Measurements from ENCODE around the gene RBM6.
A peak's percentile ranks its signal among the peaks of the same experiment; 100 is the strongest.
"Not testable (repeated sequence)": the region's sequence is repeated elsewhere in the genome, so short reads cannot be mapped to it uniquely, and the experiment has no call there.

The RBM6 gene, protein sequence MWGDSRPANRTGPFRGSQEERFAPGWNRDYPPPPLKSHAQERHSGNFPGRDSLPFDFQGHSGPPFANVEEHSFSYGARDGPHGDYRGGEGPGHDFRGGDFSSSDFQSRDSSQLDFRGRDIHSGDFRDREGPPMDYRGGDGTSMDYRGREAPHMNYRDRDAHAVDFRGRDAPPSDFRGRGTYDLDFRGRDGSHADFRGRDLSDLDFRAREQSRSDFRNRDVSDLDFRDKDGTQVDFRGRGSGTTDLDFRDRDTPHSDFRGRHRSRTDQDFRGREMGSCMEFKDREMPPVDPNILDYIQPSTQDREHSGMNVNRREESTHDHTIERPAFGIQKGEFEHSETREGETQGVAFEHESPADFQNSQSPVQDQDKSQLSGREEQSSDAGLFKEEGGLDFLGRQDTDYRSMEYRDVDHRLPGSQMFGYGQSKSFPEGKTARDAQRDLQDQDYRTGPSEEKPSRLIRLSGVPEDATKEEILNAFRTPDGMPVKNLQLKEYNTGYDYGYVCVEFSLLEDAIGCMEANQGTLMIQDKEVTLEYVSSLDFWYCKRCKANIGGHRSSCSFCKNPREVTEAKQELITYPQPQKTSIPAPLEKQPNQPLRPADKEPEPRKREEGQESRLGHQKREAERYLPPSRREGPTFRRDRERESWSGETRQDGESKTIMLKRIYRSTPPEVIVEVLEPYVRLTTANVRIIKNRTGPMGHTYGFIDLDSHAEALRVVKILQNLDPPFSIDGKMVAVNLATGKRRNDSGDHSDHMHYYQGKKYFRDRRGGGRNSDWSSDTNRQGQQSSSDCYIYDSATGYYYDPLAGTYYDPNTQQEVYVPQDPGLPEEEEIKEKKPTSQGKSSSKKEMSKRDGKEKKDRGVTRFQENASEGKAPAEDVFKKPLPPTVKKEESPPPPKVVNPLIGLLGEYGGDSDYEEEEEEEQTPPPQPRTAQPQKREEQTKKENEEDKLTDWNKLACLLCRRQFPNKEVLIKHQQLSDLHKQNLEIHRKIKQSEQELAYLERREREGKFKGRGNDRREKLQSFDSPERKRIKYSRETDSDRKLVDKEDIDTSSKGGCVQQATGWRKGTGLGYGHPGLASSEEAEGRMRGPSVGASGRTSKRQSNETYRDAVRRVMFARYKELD

DNA sequence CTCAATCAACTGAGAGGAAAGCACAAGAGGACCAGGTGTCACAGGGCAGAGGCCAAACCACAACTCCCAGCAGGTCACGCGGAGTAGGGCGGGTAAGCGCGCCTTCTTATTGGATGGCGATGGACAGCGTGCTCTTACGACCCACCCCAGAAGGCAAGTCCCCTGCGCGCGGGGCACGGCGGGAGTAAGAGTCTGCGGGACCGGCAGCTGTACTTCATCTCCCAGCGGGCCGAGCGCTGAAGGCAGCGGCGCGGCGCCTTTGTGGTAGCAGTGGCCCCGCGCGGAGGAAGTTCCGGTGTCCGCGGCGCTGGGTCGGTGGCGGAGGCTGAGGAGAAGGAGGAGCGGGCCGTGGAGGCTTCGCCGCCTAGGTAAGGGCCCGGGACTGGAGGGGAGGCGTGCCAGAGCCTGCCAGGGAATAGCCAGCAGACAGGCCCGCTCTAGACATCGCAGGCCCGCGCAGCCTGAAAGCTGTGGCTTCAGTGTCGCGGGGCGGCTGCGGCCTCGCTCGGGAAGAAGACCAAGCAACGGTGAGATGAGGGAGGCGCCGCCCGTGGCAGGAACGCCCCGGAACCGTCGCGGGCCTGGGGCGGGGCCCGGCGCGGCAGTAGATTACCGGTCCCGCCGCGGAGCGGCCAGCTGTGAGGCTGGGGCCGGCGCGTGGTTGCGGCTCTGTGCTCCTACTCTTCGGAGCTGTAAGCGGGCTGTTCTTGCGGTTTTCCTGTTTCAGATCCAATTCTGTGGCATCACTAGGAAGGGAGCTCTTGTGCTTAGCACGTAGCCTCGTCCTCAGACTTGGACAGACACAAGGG, at the start of gene RBM6:
Gene RBM6, plus strand, starts transcription at position 293 of the 809 bp plus-strand sequence. CDS start 22,492 bp downstream, outside the sequence.
- DNase-seq: peak; percentile 98

DNA sequence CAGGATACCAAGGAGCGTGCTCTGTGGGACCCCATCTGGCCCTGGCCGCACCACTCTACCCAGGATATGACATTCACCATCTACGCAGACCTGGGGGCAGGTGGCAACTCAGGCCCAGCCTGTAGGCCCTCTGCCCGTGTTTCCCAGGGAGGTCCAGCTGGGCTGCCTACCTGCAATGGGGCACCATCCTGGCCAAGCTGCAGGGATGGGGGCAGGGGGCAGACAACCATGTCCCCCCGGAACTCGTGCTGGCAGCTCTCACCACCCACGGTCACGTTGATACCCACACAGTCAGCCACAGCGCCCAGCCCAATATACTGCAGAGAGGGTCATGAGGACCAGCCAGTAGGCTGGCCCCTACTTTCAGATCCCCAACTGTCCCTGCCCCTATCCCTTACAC, 44.2 kb upstream of the RBM6 start:
- DNase-seq: no peak

DNA sequence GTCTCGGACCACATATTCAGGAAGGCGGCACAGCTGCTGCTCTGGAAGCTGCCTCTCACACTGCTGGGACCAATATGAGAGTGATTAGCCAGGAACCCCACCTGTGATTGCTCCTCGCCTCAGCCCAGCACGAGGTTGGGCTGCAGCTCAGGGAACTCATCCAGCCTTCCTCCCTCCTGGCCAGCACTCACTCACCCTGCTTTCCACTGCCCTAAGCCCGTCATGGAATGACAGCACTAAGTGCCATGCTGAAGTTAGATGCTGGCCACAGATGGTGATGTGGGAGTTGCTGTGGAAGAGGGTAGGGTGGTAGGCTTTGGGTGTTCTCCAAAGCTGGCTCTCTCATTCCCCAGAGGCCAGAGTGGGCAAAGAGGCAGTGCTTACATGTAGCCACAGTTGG, 43.6 kb upstream of the RBM6 start:
- DNase-seq: no peak

DNA sequence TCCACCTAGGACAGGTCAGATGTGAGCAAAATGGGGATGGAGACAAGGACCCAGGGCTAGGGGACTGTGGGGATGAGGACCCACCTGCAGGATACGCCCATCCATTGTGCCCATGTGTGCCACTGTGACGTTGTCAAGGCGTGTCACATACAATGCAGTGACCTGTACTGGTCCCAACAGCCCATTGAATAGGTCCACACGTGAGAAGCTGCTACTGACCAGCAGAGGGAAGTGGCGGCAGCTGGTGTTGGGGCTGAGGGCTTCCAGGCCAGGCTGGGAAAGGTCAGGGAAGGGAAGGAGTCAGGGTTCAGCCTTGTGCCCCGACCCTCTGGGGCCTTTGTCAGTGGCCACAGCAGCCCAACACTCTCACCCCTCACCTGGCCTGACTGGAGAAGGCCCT, 41.0 kb upstream of the RBM6 start:
- DNase-seq: no peak

DNA sequence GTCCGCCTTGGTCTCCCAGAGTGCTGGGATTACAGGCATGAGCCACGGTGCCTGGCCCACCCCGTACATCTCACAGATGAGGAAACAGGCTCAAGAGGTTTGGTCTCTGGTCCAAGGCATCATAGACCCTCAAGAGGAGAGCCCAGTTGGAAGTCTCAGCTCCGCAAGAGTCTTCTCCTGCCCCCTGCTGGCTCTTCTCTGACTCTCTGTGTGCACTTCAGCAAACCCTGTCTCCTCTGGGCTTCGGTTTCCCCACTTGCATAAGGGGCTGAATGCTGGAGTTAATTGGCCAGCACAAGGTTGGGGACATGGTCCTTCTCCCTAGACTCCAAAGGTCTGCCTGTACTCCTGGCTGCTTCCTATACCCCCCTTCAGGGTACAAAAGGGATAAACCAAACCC, 40.1 kb upstream of the RBM6 start:
- peak; percentile 23 for DNase-seq

DNA sequence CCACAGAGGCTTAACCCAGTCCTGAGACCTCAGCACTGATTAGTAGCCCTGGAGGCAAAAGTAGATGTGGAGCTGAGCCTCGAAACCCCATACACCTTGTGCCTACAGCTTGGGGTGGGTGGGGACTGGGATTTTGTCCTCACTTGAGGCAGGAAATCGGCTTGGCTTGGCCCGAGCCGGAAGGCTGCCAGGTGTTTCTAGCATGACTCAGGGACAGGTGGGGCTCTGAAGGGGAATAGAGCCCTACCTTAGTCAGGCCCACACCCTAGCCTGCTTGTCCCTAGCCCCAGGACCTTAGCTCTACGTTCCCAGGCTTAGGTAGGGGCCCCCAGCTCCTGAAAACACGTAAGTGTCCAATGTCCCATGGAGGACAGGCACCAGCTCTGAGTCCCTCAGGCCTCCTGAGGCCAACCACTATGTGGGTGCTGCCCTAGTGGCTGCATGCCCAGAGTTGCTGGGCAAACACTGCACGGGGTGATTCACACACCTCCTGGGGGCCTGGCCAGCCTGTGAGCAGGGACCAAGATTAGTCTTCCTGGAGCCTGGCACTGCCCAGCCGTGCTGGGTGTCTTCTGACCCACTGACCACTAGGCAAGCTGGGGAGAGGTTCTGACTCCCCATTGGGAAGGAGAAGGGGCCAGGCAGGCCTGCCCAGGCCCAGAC, 39.3 kb upstream of the RBM6 start:
- DNase-seq: no peak

DNA sequence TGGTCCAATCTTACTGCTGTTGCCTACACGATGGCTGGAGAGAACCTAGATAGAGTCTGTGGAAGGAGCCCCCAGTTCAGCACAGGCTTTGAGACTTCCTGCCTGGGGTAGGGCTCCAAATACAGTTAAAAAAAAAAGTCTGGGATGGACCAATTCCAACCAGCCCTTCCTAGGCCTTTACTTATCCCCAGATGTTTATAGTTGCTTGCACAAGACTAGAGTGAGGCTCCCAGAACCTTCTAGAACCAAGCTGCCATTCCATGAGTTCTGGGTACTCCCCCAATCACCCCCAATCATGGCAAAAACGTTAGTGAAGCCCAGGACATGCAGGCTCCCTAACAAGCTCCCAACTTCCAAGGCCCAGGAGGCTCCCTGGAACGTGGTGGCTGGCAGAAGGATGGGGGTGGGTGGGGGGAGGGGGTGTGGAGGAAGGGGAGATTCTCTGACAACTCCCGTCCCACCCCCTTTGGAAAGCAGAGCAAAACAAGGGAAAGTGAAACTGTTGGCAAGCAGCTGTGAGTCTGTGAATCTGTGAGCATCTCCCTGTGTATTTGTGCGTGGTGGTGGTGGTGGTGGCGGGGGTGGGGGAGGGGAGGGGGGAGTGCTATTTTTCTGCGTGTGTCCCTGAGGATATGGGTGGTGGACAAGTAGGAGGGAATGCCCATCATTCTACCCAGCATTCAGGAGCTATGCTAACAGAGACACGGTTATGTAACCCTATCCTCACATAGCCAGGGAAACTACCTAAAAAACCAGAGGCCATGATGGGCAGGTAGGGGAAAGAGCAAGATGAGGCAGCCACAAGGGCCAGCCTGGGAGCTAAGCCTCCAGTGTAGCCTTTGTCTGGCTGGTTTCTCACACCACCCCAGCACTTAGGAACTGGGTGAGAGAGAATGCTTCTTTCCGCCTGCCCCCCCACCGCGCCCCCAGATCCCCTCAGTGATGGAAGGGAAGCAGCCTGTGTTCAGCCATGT, 38.3 kb upstream of the RBM6 start:
- no peak for DNase-seq

DNA sequence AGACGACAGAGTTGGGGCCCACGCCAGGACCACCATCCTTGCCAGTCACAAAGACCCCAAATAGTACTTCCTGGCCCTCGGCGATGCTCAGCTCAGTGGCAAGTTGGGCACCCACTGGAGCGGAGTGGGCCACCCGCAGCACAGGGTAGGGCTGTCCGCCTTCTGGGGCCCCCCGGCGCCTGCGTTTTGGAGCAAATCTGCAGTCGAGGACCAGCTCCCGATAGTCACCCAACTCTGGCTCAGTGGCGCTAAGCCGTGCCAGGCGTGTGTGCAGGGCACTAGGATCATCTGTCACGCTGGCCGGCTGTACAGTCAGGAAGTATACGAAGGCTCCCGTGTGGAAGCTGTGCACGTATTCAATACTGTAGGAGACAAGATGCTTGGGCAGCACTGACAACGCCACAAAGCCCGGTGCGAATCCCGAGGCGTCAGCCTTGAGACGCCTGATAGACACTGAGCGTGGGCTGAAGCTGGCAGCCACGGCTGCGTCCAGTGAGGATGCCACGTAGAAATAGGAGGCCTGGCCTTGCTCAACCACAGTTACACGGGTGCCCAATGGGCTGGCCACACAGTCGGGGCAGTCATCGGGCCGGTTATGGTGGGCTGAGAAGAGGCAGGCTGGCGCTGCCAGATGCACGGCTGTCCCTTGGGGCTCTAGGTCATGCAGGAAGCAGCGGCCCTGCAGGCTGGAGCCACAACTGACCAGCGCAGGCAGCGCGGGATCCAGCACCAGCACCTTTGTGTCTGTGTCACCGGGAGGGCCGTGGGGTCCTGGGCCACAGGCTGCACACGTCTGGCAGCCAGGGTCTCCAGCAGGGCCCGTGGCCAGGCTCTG, 37.2 kb upstream of the RBM6 start:
- no peak for DNase-seq

DNA sequence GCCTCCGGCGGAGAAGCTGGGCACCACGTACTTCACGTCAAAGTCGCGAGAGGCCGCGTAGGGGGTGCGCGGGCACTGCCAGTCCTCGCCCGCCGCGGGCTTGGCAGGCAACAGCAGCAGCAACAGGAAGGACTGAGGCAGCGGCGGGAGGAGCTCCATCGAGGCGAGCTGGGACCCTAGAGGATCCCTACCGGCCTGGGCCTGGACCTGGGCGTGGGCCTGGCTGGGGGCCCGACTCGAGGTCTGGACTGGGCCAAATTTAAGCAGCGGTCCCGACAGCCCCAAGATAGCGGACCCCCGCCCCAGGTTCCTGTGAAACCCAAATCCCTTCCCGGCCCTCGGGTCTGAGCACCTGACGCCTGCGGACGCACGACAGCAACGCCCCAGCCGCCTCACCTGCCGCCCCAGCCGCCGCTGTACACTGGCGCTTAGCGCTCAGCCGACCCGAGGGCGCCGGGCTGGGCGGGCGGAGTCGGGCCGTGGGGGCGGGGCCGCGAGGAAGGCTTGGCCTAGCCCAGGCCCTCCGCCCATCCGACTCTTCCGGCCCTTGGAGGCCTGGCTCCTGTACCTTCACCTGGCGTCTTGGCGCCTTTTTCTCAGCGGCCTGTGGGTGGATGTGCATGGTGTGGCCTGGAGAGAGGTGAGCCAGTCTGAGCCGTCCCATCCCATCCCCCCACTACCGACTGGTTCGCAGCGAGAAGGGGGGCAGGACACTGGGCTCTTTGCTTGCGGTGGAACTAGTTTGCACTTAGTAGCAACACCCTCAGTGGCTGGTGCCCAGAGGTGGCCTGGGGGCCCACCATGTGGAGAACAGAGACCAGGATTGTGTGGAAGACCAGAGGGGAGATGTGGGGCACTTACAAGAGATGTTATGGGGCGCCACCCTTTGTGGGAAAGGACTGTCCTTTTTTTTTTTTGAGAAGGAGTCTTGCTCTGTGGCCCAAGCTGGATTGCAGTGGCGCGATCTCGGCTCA, 36.2 kb upstream of the RBM6 start, which contains the start of gene MST1R:
Gene MST1R, minus strand, starts transcription at position 423 of the 974 bp plus-strand sequence. Its CDS starts 264 bp downstream, at position 159.
- peak; percentile 91 for DNase-seq

DNA sequence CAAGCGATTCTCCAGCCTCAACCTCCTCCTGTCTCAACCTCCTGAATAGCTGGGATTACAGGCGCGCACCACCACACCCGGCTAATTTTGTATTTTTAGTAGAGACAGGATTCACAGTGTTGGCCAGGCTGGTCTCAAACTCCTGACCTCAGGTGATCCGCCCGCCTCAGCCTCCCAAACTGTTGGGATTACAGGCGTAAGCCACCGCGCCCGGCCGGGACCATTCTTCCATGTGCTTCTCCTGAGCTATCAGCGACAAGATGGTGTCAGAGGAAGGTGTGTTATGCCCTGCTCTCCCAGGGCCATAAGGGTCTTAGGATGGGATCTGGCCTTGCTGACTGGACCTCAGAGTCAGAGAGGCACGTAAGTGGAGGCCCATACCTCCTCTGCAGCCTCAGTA, 35.5 kb upstream of the RBM6 start:
- DNase-seq: not testable (repeated sequence)

DNA sequence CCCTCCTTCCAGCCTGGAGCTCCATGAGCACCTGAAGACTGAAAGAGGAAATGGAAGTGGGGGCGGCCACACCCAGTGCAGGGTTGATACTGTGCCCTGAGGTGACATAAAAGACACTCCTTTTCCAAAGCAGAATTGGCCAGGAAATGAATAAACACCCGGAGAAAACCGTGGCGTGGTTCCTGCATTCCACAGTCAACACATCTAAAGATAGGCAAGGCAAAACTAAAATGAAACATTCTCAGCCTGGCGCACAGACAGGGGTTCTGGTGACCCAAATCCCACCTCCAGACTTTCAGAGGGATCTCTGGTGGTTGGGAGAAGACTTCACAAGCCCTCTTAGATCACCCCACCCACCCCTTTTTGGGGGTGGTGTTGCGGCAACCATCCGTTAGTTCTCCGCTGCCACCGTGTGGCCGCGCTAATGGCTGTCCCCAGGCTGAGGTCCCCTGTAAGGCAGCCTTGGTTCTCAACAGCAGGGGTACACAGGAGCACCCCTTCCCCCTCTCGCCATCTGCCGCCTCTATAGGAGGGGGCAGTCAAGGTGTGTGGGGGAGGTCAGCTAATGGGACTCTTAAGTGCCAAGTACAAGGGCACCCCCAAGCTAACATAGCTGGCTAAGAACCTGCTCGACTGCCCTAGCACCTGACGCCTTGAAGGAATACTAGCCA, 33.7 kb upstream of the RBM6 start:
- peak; percentile 68 for DNase-seq

DNA sequence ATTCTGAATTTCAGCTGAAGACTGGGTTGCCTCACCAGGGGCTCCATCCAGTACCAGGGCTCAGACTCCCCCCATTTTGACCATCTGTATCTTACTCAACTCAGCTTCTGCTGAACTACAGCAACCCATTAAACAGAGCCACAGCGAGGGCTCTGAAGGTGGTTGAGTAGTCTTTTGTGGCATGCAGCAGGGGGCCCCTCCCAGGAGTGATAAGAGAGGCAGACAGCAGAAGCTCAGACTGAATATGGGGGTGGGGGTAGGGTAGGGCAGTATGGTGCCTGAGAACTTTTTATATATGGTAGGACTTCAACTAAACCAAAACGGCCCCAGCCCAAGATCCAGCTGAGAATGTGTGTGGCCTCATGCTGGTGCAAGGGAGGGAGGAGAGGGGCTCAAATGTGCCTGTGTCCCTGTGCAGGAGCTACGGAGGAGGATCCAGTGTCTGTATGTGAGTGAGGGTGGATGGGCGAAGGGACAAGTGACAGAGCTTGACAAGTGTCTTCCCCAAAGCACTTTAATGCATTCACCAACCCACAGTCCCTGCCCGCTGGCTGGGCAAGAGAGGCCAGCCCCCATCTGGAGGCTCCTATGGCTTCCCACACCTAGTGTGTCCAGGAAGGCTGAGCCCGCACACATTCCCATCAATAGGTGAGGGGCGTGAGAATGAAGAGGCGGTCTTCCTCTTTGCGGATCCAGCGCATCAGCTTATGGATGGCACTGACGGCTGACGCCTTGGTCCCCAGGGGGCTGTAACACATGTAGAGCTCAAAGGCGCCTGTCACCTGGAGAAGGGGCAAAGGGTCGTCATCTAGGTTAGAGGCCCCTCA, 31.4 kb upstream of the RBM6 start:
- no peak for DNase-seq

DNA sequence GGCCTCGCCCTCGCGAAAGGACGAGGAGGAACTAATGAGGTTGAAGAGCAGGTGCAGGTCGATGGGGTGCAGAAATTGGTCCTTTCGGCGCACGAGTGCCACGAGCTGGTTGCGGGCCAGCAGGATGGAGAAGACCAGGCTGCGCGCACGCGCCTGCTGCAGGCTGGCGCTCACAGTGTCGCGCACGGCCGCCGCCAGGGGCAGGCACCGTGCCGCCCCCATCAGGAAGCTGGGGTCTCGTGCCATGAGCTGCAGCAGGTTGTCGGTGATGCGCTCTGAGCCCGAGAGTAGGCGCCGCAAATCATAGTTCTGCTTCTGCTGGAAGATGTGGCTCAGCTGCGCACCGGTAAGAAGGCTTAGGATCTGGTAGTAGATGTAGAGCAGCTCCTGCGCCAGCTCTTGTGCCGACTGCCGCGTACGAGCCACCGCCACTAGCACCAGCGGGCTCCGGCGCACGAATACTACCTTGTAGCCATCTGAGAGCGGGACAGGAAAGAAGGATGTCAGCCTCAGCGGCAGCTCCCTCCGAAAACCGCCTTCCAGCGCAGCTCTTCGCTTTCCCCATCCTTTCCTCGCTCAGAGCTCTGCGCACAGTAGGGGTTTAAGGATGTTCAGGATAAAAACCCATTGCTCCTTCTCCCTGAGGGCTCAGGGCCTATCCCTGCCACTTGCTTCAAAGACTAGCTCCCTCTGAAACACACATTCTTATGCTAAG, 29.4 kb upstream of the RBM6 start:
- DNase-seq: no peak

DNA sequence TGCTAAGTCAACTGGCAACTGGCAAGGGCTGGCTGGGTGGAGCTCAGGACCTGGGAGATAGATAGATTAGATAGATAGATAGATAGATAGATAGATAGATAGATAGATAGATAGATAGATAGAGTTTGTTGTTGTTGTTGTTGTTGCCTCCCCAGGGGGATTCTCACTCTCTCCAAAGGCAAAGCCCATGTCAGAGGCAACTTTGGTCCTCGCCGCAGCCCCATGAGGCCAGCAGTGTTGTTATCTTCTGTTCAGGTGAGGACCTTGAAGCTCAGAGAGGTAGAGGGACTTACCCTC, 28.9 kb upstream of the RBM6 start:
- DNase-seq: no peak

DNA sequence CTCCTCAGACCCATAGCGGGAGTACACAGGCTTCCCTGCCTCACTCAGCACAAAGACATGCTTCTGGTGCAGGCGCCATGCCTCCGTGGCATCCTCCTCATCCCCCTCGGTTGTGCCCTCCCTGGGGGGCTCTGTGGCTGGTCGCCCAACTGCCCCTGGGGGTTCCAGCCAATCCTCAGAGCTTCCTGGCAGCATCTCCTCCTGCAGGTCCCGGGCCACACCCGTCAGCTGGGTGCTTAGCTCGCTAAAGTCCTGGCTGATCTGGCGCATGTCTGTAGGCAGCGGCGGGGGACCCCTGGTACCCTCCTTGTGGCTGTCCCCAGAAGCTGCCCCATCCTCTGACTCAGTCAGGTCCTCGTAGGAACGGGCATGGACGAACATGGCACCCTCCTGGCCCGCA, 28.3 kb upstream of the RBM6 start:
- DNase-seq: no peak

DNA sequence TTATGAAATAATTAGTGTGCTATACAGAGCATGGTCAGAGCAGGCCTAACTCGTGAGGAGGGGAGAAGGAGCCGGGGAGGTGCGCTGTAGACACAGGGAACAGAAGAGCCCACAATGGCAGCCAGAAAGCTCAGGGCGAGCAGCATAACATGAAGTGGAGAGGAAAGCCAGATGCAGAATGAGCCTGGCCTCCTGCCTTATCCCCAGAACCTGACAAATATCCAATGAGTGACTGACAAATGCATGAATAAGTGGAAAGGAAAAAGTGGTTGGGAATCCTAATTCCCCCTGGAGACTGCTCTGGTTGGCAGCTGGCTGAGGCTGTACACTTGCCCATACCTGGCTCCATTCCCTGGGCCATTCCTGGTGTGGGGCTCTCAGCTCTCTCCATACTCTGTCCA, 27.1 kb upstream of the RBM6 start:
- no peak for DNase-seq

All from stimulated activated CD4-positive, alpha-beta T cell treated with anti-CD3 and anti-CD28 coated beads, Interleukin-15, amount 100 ng/mL, for 24 hours (primary cell).